DND-41 (cell line): ENCODE data around the gene KIF5A.

ENCODE experiments used
- ATAC-seq: fragments of 200-7000 bp; cut with Tn5 transposase; 3 replicates; pipeline ENCODE4 v1.9.1; 2021; ENCODE audit warnings: low read depth; ENCODE audit not compliant: insufficient read depth
- DNase-seq: peaks from one replicate; pipeline ENCODE4 v3.0.0-alpha.2; 2020
- H2AFZ ChIP-seq: 2 replicates; pipeline ENCODE4 v1.6.0; 2012; ENCODE audit warnings: low read depth, low read length
- H3K27ac ChIP-seq: 2 replicates; pipeline ENCODE4 v1.5.1; 2012; ENCODE audit warnings: low read length, inconsistent platforms
- H3K27me3 ChIP-seq: fragments of 200-600 bp; sonication (generic); 2 replicates; pipeline ENCODE4 v1.6.0; 2012; ENCODE audit warnings: low read length, mild to moderate bottlenecking, inconsistent platforms; ENCODE audit not compliant: insufficient read depth, poor library complexity
- H3K36me3 ChIP-seq: 2 replicates; pipeline ENCODE4 v1.5.1; 2012; ENCODE audit warnings: low read length, inconsistent platforms; ENCODE audit not compliant: insufficient read depth
- H3K4me1 ChIP-seq: 2 replicates; pipeline ENCODE4 v1.5.1; 2012; ENCODE audit warnings: mild to moderate bottlenecking, low read length; ENCODE audit not compliant: insufficient read depth
- H3K4me2 ChIP-seq: 2 replicates; pipeline ENCODE4 v1.6.0; 2012; ENCODE audit warnings: mild to moderate bottlenecking, moderate library complexity, low read length, inconsistent platforms; ENCODE audit not compliant: insufficient read depth
- H3K4me3 ChIP-seq, 2 experiments: fragments of 200-600 bp in 1 of 2; shearing (Covaris generic) in 1 of 2; 2 replicates each; pipeline ENCODE4 v1.5.1; 2012 to 2016; ENCODE audit warnings: inconsistent platforms in 2 of 2, low read length in 2 of 2, mild to moderate bottlenecking in 2 of 2, low read depth in 1 of 2, moderate library complexity in 1 of 2
- H3K79me2 ChIP-seq: 2 replicates; pipeline ENCODE4 v1.6.0; 2012; ENCODE audit warnings: low read length, inconsistent platforms; ENCODE audit not compliant: insufficient read depth
- H3K9ac ChIP-seq: 2 replicates; pipeline ENCODE4 v1.6.0; 2012; ENCODE audit warnings: low read depth, mild to moderate bottlenecking, inconsistent platforms, low read length, moderate library complexity
- H3K9me3 ChIP-seq: 2 replicates; pipeline ENCODE4 v1.5.1; 2012; ENCODE audit warnings: low read length, moderate library complexity, mild to moderate bottlenecking, inconsistent platforms; ENCODE audit not compliant: insufficient read depth, severe bottlenecking
- H4K20me1 ChIP-seq: 2 replicates; pipeline ENCODE4 v1.6.0; 2012; ENCODE audit warnings: low read length; ENCODE audit not compliant: insufficient read depth
- CTCF ChIP-seq: IDR thresholded peaks from 2 replicates; pipeline ENCODE4 v1.5.1; 2012; ENCODE audit warnings: borderline replicate concordance, low read length, moderate library complexity, mild to moderate bottlenecking; ENCODE audit not compliant: poor library complexity, severe bottlenecking; ENCODE audit errors: extremely low read depth
- EZH2 ChIP-seq: IDR thresholded peaks from 3 replicates; pipeline ENCODE4 v1.6.1; 2012; ENCODE audit warnings: borderline replicate concordance, low read depth, mild to moderate bottlenecking, moderate library complexity, low read length, inconsistent platforms; ENCODE audit not compliant: severe bottlenecking

KIF5A gene

DNA sequence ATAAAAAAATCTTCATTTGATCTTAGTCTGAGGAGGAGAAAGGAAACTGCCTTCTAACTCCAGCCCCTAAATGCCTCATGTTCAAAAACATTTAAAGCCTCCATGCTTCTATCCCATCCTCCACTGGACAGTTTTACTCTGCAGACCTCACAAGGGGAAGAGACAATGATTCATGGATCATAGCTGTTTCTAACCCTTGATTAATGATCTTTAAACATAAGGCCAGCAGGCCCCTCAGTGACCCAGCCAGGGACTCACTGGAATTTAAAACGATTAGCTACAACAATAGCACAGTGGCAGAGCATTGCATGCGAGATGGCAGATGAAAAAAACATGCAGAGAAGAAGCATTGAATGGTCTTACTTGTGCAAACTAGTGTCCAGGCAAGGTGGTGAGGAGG, 8.8 kb upstream of the KIF5A start:
- Histone ChIP-seq H3K27me3 (no peaks in the 10 kb centered on the region), H3K9me3 (no peaks in the 10 kb centered on the region), H4K20me1 (peaks cover 13% of the 10 kb centered on the region; the same call in 1 of the 2 replicates), H2AFZ (no peak overlapping the region), H3K9ac (no peak overlapping the region), H3K36me3 (peaks cover 64% of the 10 kb centered on the region), H3K27ac (no peak overlapping the region), H3K4me3 (no peak overlapping the region), H3K79me2 (peaks cover 30% of the 10 kb centered on the region), H3K4me2 (no peak overlapping the region), H3K4me1 (peaks cover 15% of the 10 kb centered on the region)
- DNase-seq (no peak), ATAC-seq (no peak)
- TF ChIP-seq EZH2, result no peak
- no peak for TF ChIP-seq CTCF

DNA sequence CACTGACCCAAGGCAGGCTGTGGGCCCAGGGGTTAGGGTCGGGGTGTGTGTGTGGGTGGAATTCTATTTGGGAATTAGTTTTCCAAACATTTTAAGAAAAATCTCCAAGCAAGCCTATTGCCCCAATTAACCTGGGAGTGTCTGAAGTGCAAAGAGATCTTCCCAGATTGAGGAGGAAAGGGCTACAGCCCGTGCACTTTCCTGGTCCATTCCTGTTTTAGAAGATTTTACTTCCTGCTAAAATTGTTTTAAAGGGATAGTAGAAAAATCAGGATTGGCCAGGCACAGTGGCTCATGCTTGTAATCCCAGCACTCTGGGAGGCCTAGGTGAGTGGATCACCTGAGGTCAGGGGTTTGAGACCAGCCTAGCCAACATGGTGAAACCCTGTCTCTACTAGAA, 8.1 kb upstream of the KIF5A start:
- Histone ChIP-seq H3K4me3 (no peak overlapping the region), H4K20me1 (peaks cover 17% of the 10 kb centered on the region; the same call in 1 of the 2 replicates), H3K36me3 (peaks cover 61% of the 10 kb centered on the region), H3K27ac (no peak overlapping the region), H3K9ac (no peak overlapping the region), H3K4me2 (no peak overlapping the region), H3K4me1 (peaks cover 19% of the 10 kb centered on the region), H3K27me3 (no peaks in the 10 kb centered on the region), H3K9me3 (no peaks in the 10 kb centered on the region), H2AFZ (no peak overlapping the region), H3K79me2 (peaks cover 37% of the 10 kb centered on the region)
- ATAC-seq (no peak), DNase-seq (no peak)
- TF ChIP-seq EZH2 (no peak), CTCF (no peak)

DNA sequence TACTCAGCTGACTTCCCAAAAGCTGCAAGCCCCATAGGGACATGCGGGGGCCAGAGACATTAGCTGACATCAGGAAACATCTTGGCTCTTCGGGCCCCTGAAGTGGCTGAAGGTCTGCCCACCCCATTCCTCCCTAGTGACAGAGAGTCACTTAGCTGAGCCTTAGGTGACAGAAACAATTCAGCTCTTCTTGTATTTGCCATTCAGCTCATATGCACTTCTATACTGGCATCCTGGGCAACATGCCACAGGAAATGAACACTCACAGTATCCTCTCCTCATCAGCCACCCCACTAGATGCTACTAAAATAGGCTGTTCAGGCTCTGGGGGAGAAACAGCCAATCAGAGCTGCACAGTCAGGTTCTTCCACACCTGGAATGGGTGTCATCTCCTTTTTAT, 6.3 kb upstream of the KIF5A start:
- no peak for TF ChIP-seq EZH2
- no peak for TF ChIP-seq CTCF
- Histone ChIP-seq H3K4me3 (no peak overlapping the region), H4K20me1 (peaks cover 15% of the 10 kb centered on the region; the same call in 1 of the 2 replicates), H3K4me1 (peaks cover 26% of the 10 kb centered on the region), H3K79me2 (peaks cover 36% of the 10 kb centered on the region), H2AFZ (no peak overlapping the region), H3K36me3 (peaks cover 50% of the 10 kb centered on the region), H3K4me2 (no peak overlapping the region), H3K27ac (no peak overlapping the region), H3K9ac (no peak overlapping the region), H3K9me3 (no peaks in the 10 kb centered on the region), H3K27me3 (peaks cover 4% of the 10 kb centered on the region)
- no peak for DNase-seq
- no peak for ATAC-seq
